ENCODE data around the gene NELL2. TPM values are rescaled to one million over a fixed set of nuclear protein-coding genes. Genes with fewer than 3 reads are reported as not detected.
"Not testable (repeated sequence)": the region's sequence is repeated elsewhere in the genome, so short reads cannot be mapped to it uniquely, and the experiment has no call there.

The NELL2 gene
- total and polyA plus RNA-seq, 2 donors from 2014 or later: 0.30 to 3.3 TPM

- Histone ChIP-seq H3K36me3 (ENCODE audit: control insufficient read depth in 2 of 3, insufficient read depth in 3 of 3, low read length in 3 of 3) (no peaks in the 10 kb centered on the region), H3K4me3 (ENCODE audit: low read length in 3 of 3) (no peak overlapping the region), H3K27ac (ENCODE audit: low read depth in 2 of 2, low read length in 2 of 2) (no peak overlapping the region), H3K4me1 (ENCODE audit: control insufficient read depth in 2 of 3, insufficient read depth in 2 of 3, low read depth in 1 of 3, low read length in 3 of 3) (no peaks in the 10 kb centered on the region), H3K27me3 (ENCODE audit: control insufficient read depth, insufficient read depth, low read length) (no peaks in the 10 kb centered on the region), H3K9me3 (ENCODE audit: control insufficient read depth in 2 of 3, insufficient read depth in 1 of 3, low read length in 3 of 3) (no peaks in the 10 kb centered on the region), H3K9ac (ENCODE audit: low read length in 3 of 3) (no peak overlapping the region)
- intact Hi-C loops (cut with DNase I): no loop called here
- FAIRE-seq: no peak
- DNase-seq: no peak
- no peak for TF ChIP-seq CTCF (IDR thresholded peaks at IDR 0.05; ENCODE audit: borderline replicate concordance, extremely low read depth, insufficient read depth)
Measured at GRCh38 chr12:44830566-44831055, 45.5 kb downstream of the NELL2 start.

GRCh38 chr12:44829045-44829444 is 47.1 kb downstream of the NELL2 start:
- H3K9me3 ChIP-seq (ENCODE audit: control insufficient read depth in 2 of 3, insufficient read depth in 1 of 3, low read length in 3 of 3): no peaks in the 10 kb centered on the region
- FAIRE-seq: no peak
- H3K27ac ChIP-seq (ENCODE audit: low read depth in 2 of 2, low read length in 2 of 2): no peak overlapping the region
- no peaks in the 10 kb centered on the region for H3K36me3 ChIP-seq (ENCODE audit: control insufficient read depth in 2 of 3, insufficient read depth in 3 of 3, low read length in 3 of 3)
- no peak overlapping the region for H3K4me3 ChIP-seq (ENCODE audit: low read length in 3 of 3)
- no peak overlapping the region for H3K9ac ChIP-seq (ENCODE audit: low read length in 3 of 3)
- H3K27me3 ChIP-seq (ENCODE audit: control insufficient read depth, insufficient read depth, low read length): no peaks in the 10 kb centered on the region
- no peaks in the 10 kb centered on the region for H3K4me1 ChIP-seq (ENCODE audit: control insufficient read depth in 2 of 3, insufficient read depth in 2 of 3, low read depth in 1 of 3, low read length in 3 of 3)
- intact Hi-C loops (cut with DNase I): no loop called here
- TF ChIP-seq CTCF (IDR thresholded peaks at IDR 0.05; ENCODE audit: borderline replicate concordance, extremely low read depth, insufficient read depth): no peak
- DNase-seq: no peak

GRCh38 chr12:44827832-44828438 is 48.2 kb downstream of the NELL2 start:
- Histone ChIP-seq H3K4me3 (ENCODE audit: low read length in 3 of 3) (no peak overlapping the region), H3K9ac (ENCODE audit: low read length in 3 of 3) (no peak overlapping the region), H3K9me3 (ENCODE audit: control insufficient read depth in 2 of 3, insufficient read depth in 1 of 3, low read length in 3 of 3) (no peaks in the 10 kb centered on the region), H3K27me3 (ENCODE audit: control insufficient read depth, insufficient read depth, low read length) (no peaks in the 10 kb centered on the region), H3K27ac (ENCODE audit: low read depth in 2 of 2, low read length in 2 of 2) (no peak overlapping the region), H3K36me3 (ENCODE audit: control insufficient read depth in 2 of 3, insufficient read depth in 3 of 3, low read length in 3 of 3) (no peaks in the 10 kb centered on the region), H3K4me1 (ENCODE audit: control insufficient read depth in 2 of 3, insufficient read depth in 2 of 3, low read depth in 1 of 3, low read length in 3 of 3) (no peaks in the 10 kb centered on the region)
- DNase-seq (no peak), FAIRE-seq (no peak)
- no peak for TF ChIP-seq CTCF (IDR thresholded peaks at IDR 0.05; ENCODE audit: borderline replicate concordance, extremely low read depth, insufficient read depth)
- intact Hi-C loops (cut with DNase I): no loop called here

GRCh38 chr12:44821702-44822101 is 54.4 kb downstream of the NELL2 start:
- intact Hi-C loops (cut with DNase I); H3K27me3 ChIP-seq (ENCODE audit: control insufficient read depth, insufficient read depth, low read length); H3K9ac ChIP-seq (ENCODE audit: low read length in 3 of 3); H3K9me3 ChIP-seq (ENCODE audit: control insufficient read depth in 2 of 3, insufficient read depth in 1 of 3, low read length in 3 of 3); FAIRE-seq; H3K4me3 ChIP-seq (ENCODE audit: low read length in 3 of 3); H3K4me1 ChIP-seq (ENCODE audit: control insufficient read depth in 2 of 3, insufficient read depth in 2 of 3, low read depth in 1 of 3, low read length in 3 of 3); H3K36me3 ChIP-seq (ENCODE audit: control insufficient read depth in 2 of 3, insufficient read depth in 3 of 3, low read length in 3 of 3); DNase-seq; H3K27ac ChIP-seq (ENCODE audit: low read depth in 2 of 2, low read length in 2 of 2): not testable (repeated sequence)
